DOHH2 (cell line): ENCODE results near the gene OR8B2.

ENCODE experiments used
- CTCF ChIP-seq: fragments of 200-600 bp; sonication (generic); IDR thresholded peaks from one replicate; pipeline ENCODE4 v1.5.1; 2014; ENCODE audit warnings: antibody characterized with exemption, mild to moderate bottlenecking, low read depth, low read length; ENCODE audit not compliant: poor library complexity, severe bottlenecking
- EZH2phosphoT487 ChIP-seq: fragments of 200-600 bp; sonication (generic); IDR thresholded peaks from 2 replicates; pipeline ENCODE4 v1.6.1; 2017; ENCODE audit warnings: borderline replicate concordance, mild to moderate bottlenecking, antibody characterized with exemption, low read length, moderate library complexity, mixed read lengths

GRCh38 chr11:124394408-124394807 lies 10.1 kb upstream of the OR8B2 start:
- no peak for TF ChIP-seq CTCF
- TF ChIP-seq EZH2phosphoT487: no peak
